Astrocyte (in vitro differentiated cells and primary cell): ENCODE measurements around the gene UCN. TPM values are rescaled to one million over a fixed set of nuclear protein-coding genes. Genes with fewer than 3 reads are reported as not detected.

ENCODE experiments used
- DNase-seq: peaks from one replicate; pipeline ENCODE4 v3.0.0-alpha.2; 2010; ENCODE audit warnings: low read depth
- FAIRE-seq: peaks from 2 replicates; lab custom pipeline; 2011; peaks lifted over from hg19 to GRCh38; lab: Jason Lieb, UNC
- H2AFZ ChIP-seq: 2 replicates; pipeline ENCODE4 v1.6.0; 2012; ENCODE audit warnings: low read depth, low read length, inconsistent platforms
- H3K27ac ChIP-seq: 2 replicates; pipeline ENCODE4 v1.5.1; 2011; ENCODE audit warnings: low read depth, low read length, inconsistent platforms
- H3K27me3 ChIP-seq: 2 replicates; pipeline ENCODE4 v1.6.0; 2011; ENCODE audit warnings: low read length, inconsistent platforms; ENCODE audit not compliant: insufficient read depth
- H3K36me3 ChIP-seq: 2 replicates; pipeline ENCODE4 v1.5.1; 2011; ENCODE audit warnings: low read length, inconsistent platforms; ENCODE audit not compliant: insufficient read depth
- H3K4me1 ChIP-seq: 2 replicates; pipeline ENCODE4 v1.5.1; 2011; ENCODE audit warnings: low read length, inconsistent platforms; ENCODE audit not compliant: insufficient read depth
- H3K4me2 ChIP-seq: 2 replicates; pipeline ENCODE4 v1.6.0; 2012; ENCODE audit warnings: low read length, inconsistent platforms
- H3K4me3 ChIP-seq: 2 replicates; pipeline ENCODE4 v1.5.1; 2011; ENCODE audit warnings: low read depth, mild to moderate bottlenecking, low read length, inconsistent platforms; ENCODE audit not compliant: insufficient read depth
- H3K79me2 ChIP-seq: 2 replicates; pipeline ENCODE4 v1.6.0; 2012; ENCODE audit warnings: mild to moderate bottlenecking, low read length, inconsistent platforms; ENCODE audit not compliant: insufficient read depth
- H3K9ac ChIP-seq: 2 replicates; pipeline ENCODE4 v1.6.0; 2012; ENCODE audit warnings: mild to moderate bottlenecking, low read length, inconsistent platforms
- H3K9me3 ChIP-seq: 2 replicates; pipeline ENCODE4 v1.5.1; 2012; ENCODE audit warnings: low read depth, mild to moderate bottlenecking, low read length, inconsistent platforms; ENCODE audit not compliant: insufficient read depth
- H4K20me1 ChIP-seq: 2 replicates; pipeline ENCODE4 v1.6.0; 2012; ENCODE audit warnings: low read length, inconsistent platforms; ENCODE audit not compliant: insufficient read depth
- H3K27ac Mint-ChIP-seq: one replicate; pipeline ENCODE4 v1.8.0; 2021; ENCODE audit warnings: mild to moderate bottlenecking, mixed read lengths; ENCODE audit not compliant: unreplicated experiment
- H3K27me3 Mint-ChIP-seq: one replicate; pipeline ENCODE4 v1.8.0; 2021; ENCODE audit warnings: low read depth, mixed read lengths; ENCODE audit not compliant: unreplicated experiment
- H3K36me3 Mint-ChIP-seq: one replicate; pipeline ENCODE4 v1.8.0; 2021; ENCODE audit warnings: low read depth, mixed read lengths; ENCODE audit not compliant: unreplicated experiment
- H3K4me1 Mint-ChIP-seq: one replicate; pipeline ENCODE4 v1.8.0; 2021; ENCODE audit warnings: low read depth, mixed read lengths; ENCODE audit not compliant: unreplicated experiment
- H3K4me3 Mint-ChIP-seq: one replicate; pipeline ENCODE4 v1.8.0; 2021; ENCODE audit warnings: mild to moderate bottlenecking, moderate library complexity, mixed read lengths; ENCODE audit not compliant: unreplicated experiment
- H3K9me3 Mint-ChIP-seq: one replicate; pipeline ENCODE4 v1.8.0; 2021; ENCODE audit warnings: mild to moderate bottlenecking, mixed read lengths; ENCODE audit not compliant: unreplicated experiment
- CTCF ChIP-seq: IDR thresholded peaks from 2 replicates; pipeline ENCODE4 v1.5.1; 2011; ENCODE audit warnings: low read depth, mild to moderate bottlenecking, inconsistent platforms, low read length, moderate library complexity; ENCODE audit not compliant: insufficient read depth
- EZH2 ChIP-seq: IDR thresholded peaks from 2 replicates; pipeline ENCODE4 v1.6.1; 2012; ENCODE audit warnings: mild to moderate bottlenecking, low read length, inconsistent platforms; ENCODE audit not compliant: insufficient read depth
- total RNA-seq: library from RNA; stranded (reverse); gene quantifications from 2 replicates; pipeline ENCODE4 v1.2.1, GENCODE V29; 2021

The UCN gene
- total RNA-seq, 1 donor from 2014 or later = 1.1 TPM

GRCh38 chr2:27351802-27352598, 43.8 kb upstream of the UCN start:
- FAIRE-seq (no peak), DNase-seq (no peak)
- no peaks in the 10 kb centered on the region for H3K36me3 ChIP-seq
- Mint-ChIP-seq H3K4me3 (no peak overlapping the region), H3K27ac (no peak overlapping the region), H3K36me3 (no peaks in the 10 kb centered on the region), H3K4me1 (peaks cover 16% of the 10 kb centered on the region), H3K27me3 (no peaks in the 10 kb centered on the region), H3K9me3 (peaks cover 3% of the 10 kb centered on the region)
- no peak overlapping the region for H2AFZ ChIP-seq
- H3K9me3 ChIP-seq = no peaks in the 10 kb centered on the region
- H3K4me2 ChIP-seq = no peak overlapping the region
- H3K4me3 ChIP-seq = no peak overlapping the region
- H3K27me3 ChIP-seq = no peaks in the 10 kb centered on the region
- no peak for TF ChIP-seq EZH2
- H4K20me1 ChIP-seq = peaks cover 31% of the 10 kb centered on the region
- no peak overlapping the region for H3K9ac ChIP-seq
- no peak overlapping the region for H3K27ac ChIP-seq
- H3K79me2 ChIP-seq = peaks cover 90% of the 10 kb centered on the region
- H3K4me1 ChIP-seq = no peaks in the 10 kb centered on the region

- Histone ChIP-seq H3K79me2 (peaks cover 94% of the 10 kb centered on the region), H4K20me1 (peaks cover 42% of the 10 kb centered on the region), H3K27ac (no peak overlapping the region), H3K4me2 (no peak overlapping the region), H3K4me3 (no peak overlapping the region), H2AFZ (no peak overlapping the region), H3K27me3 (no peaks in the 10 kb centered on the region), H3K9me3 (no peaks in the 10 kb centered on the region), H3K4me1 (no peaks in the 10 kb centered on the region), H3K36me3 (no peaks in the 10 kb centered on the region), H3K9ac (no peak overlapping the region)
- H3K4me3 Mint-ChIP-seq = no peak overlapping the region
- no peaks in the 10 kb centered on the region for H3K36me3 Mint-ChIP-seq
- no peaks in the 10 kb centered on the region for H3K27me3 Mint-ChIP-seq
- no peaks in the 10 kb centered on the region for H3K9me3 Mint-ChIP-seq
- FAIRE-seq (no peak), DNase-seq (no peak)
- TF ChIP-seq CTCF (no peak), EZH2 (no peak)
- H3K4me1 Mint-ChIP-seq = peaks cover 16% of the 10 kb centered on the region
- H3K27ac Mint-ChIP-seq = no peak overlapping the region
These were observed 42.0 kb upstream of the UCN start for GRCh38 chr2:27350106-27350693.

GRCh38 chr2:27347641-27348040, 39.4 kb upstream of the UCN start:
- H3K27ac Mint-ChIP-seq = no peak overlapping the region

More at GRCh38 chr2:27347641-27348040, 39.4 kb upstream of the UCN start:
- H3K27me3 ChIP-seq = no peaks in the 10 kb centered on the region
- H3K9me3 Mint-ChIP-seq = no peaks in the 10 kb centered on the region
- no peaks in the 10 kb centered on the region for H3K27me3 Mint-ChIP-seq
- H3K9me3 ChIP-seq = no peaks in the 10 kb centered on the region
- no peak overlapping the region for H3K4me2 ChIP-seq
- no peaks in the 10 kb centered on the region for H3K36me3 Mint-ChIP-seq
- H3K4me3 ChIP-seq = no peak overlapping the region
- no peak for DNase-seq
- H3K4me3 Mint-ChIP-seq = no peak overlapping the region
- H3K36me3 ChIP-seq = no peaks in the 10 kb centered on the region
- H3K9ac ChIP-seq = no peak overlapping the region
- H3K27ac ChIP-seq = no peak overlapping the region
- TF ChIP-seq EZH2 = no peak
- TF ChIP-seq CTCF = no peak
- no peak overlapping the region for H2AFZ ChIP-seq
- no peak for FAIRE-seq
- H3K4me1 ChIP-seq = no peaks in the 10 kb centered on the region
- H4K20me1 ChIP-seq = peaks cover 55% of the 10 kb centered on the region
- peaks cover 91% of the 10 kb centered on the region for H3K79me2 ChIP-seq
- peaks cover 2% of the 10 kb centered on the region for H3K4me1 Mint-ChIP-seq
